Small intestine (tissue), 7 donors: Measurements from ENCODE around the gene LHFPL3. TPM values are rescaled to one million over a fixed set of nuclear protein-coding genes. Genes with fewer than 3 reads are reported as not detected.

Source experiments
- DNase-seq, 2 donors: peaks; one replicate each; pipeline versions ENCODE4 v3.0.0 to v3.0.0-alpha.2; 2013
- FAIRE-seq: peaks from 2 replicates; lab custom pipeline; 2012; peaks lifted over from hg19 to GRCh38; lab: Jason Lieb, UNC
- H3K27ac ChIP-seq, 3 donors: one replicate each; pipeline ENCODE4 v1.5.1; 2013; ENCODE audit warnings: low read length in 2 of 3, mild to moderate bottlenecking in 2 of 3, control low read depth in 1 of 3, inconsistent platforms in 1 of 3, low read depth in 1 of 3, moderate library complexity in 1 of 3
- H3K27me3 ChIP-seq, 3 donors: one replicate each; pipeline ENCODE4 v1.6.1; 2013; ENCODE audit warnings: low read length in 3 of 3, inconsistent platforms in 1 of 3; ENCODE audit not compliant: control insufficient read depth in 3 of 3, insufficient read depth in 3 of 3
- H3K36me3 ChIP-seq, 3 donors: one replicate each; pipeline ENCODE4 v1.6.1; 2013; ENCODE audit warnings: low read length in 3 of 3, inconsistent platforms in 1 of 3, low read depth in 1 of 3, mild to moderate bottlenecking in 1 of 3, moderate library complexity in 1 of 3; ENCODE audit not compliant: control insufficient read depth in 3 of 3, insufficient read depth in 2 of 3
- H3K4me1 ChIP-seq, 3 donors: one replicate each; pipeline ENCODE4 v1.6.1; 2013; ENCODE audit warnings: low read length in 2 of 3, inconsistent platforms in 1 of 3, low read depth in 1 of 3, mild to moderate bottlenecking in 1 of 3, moderate library complexity in 1 of 3; ENCODE audit not compliant: control insufficient read depth in 3 of 3, insufficient read depth in 2 of 3
- H3K4me3 ChIP-seq, 3 donors: one replicate each; pipeline ENCODE4 v1.5.1; 2013; ENCODE audit warnings: low read length in 3 of 3, control low read depth in 1 of 3, inconsistent platforms in 1 of 3, low read depth in 1 of 3, mild to moderate bottlenecking in 1 of 3, moderate library complexity in 1 of 3
- H3K9me3 ChIP-seq, 2 donors: one replicate each; pipeline ENCODE4 v1.6.1; 2013; ENCODE audit warnings: low read depth in 1 of 2, low read length in 1 of 2; ENCODE audit not compliant: control insufficient read depth in 2 of 2, insufficient read depth in 1 of 2
- WGBS, 3 donors: extraction: QIAGEN DNeasy Blood & Tissue Kit; methylation state at CpG; one replicate each; pipeline ENCODE4 v1.1.7; 2013; 5-methylcytosine and 5-hydroxymethylcytosine counted together
- polyA plus RNA-seq, 4 donors: library from polyadenylated mRNA; stranded (reverse) in 3 of 4; unstranded in 1 of 4; fragments of 200-250 nt in 3 of 4; fragments of 120-200 nt in 1 of 4; gene quantifications; one replicate each; pipeline versions ENCODE4 v1.2.1 to v1.2.3, GENCODE V29; 2013
- donor health status: healthy with polysubstance abuse.
- donor health status: control.
- donor health status: control.
- donor health status: Bipolar disorder and iron deficiency.
- donor health status: healthy.

LHFPL3 gene
- polyA plus RNA-seq, 4 donors = 0.12 to 10.4 TPM; not detected in 2

- Histone ChIP-seq H3K4me3 (no peak overlapping the region), H3K4me1 (peaks cover 4 to 9% (median 5%) of the 10 kb centered on the region in 3 donors), H3K9me3 (no peaks in the 10 kb centered on the region), H3K36me3 (peaks cover 0 to 39% (median 0%) of the 10 kb centered on the region in 3 donors), H3K27me3 (no peaks in the 10 kb centered on the region), H3K27ac (no peak overlapping the region)
- no peak for DNase-seq
- 69 to 71% (median 69%) methylated on average over 6 of the region's 6 CpGs for WGBS, 3 donors
- no peak for FAIRE-seq
Observed at GRCh38 chr7:104900525-104901239, 572.3 kb downstream of the LHFPL3 start.

GRCh38 chr7:104901240-104901619 lies 572.8 kb downstream of the LHFPL3 start:
- no peak for DNase-seq
- no peak for FAIRE-seq
- Histone ChIP-seq H3K36me3 (peaks cover 0 to 33% (median 0%) of the 10 kb centered on the region in 3 donors), H3K4me3 (no peak overlapping the region), H3K4me1 (peaks cover 0 to 4% (median 4%) of the 10 kb centered on the region in 3 donors), H3K27me3 (no peaks in the 10 kb centered on the region), H3K27ac (no peak overlapping the region), H3K9me3 (no peaks in the 10 kb centered on the region)
- 89 to 96% (median 90%) methylated on average over 3 of the region's 3 CpGs for WGBS, 3 donors

- 78 to 96% (median 94%) methylated on average over 6 of the region's 6 CpGs for WGBS, 3 donors
- Histone ChIP-seq H3K36me3 (peaks cover 0 to 30% (median 0%) of the 10 kb centered on the region in 3 donors), H3K27ac (no peak overlapping the region), H3K4me1 (peaks cover 0 to 2% (median 0%) of the 10 kb centered on the region in 3 donors), H3K4me3 (no peak overlapping the region), H3K9me3 (no peaks in the 10 kb centered on the region), H3K27me3 (no peaks in the 10 kb centered on the region)
- DNase-seq (no peak), FAIRE-seq (no peak)
Observed at GRCh38 chr7:104902183-104902582, 573.8 kb downstream of the LHFPL3 start.

GRCh38 chr7:104903044-104903443 lies 574.6 kb downstream of the LHFPL3 start:
- DNase-seq = no peak
- WGBS, 3 donors = 88 to 94% (median 94%) methylated on average over 2 of the region's 2 CpGs

GRCh38 chr7:104903846-104904245 lies 575.4 kb downstream of the LHFPL3 start:
- H3K9me3 ChIP-seq = no peaks in the 10 kb centered on the region
- H3K36me3 ChIP-seq = peaks cover 0 to 25% (median 0%) of the 10 kb centered on the region in 3 donors
- H3K4me3 ChIP-seq = no peak overlapping the region
- 45 to 72% (median 54%) methylated on average over 4 of the region's 4 CpGs for WGBS, 3 donors
- FAIRE-seq = no peak
- peak in 1 of 2 donors; percentile 17 for DNase-seq
- no peaks in the 10 kb centered on the region for H3K27me3 ChIP-seq
- H3K4me1 ChIP-seq = peaks cover 0 to 5% (median 0%) of the 10 kb centered on the region in 3 donors
- no peak overlapping the region for H3K27ac ChIP-seq

More at GRCh38 chr7:104903044-104903443, 574.6 kb downstream of the LHFPL3 start:
- Histone ChIP-seq H3K4me3 (no peak overlapping the region), H3K9me3 (no peaks in the 10 kb centered on the region), H3K36me3 (peaks cover 0 to 30% (median 0%) of the 10 kb centered on the region in 3 donors), H3K4me1 (peaks cover 0 to 5% (median 0%) of the 10 kb centered on the region in 3 donors), H3K27me3 (no peaks in the 10 kb centered on the region), H3K27ac (no peak overlapping the region)
- no peak for FAIRE-seq

- H3K27ac ChIP-seq = peak overlapping the region in 2 of 3 donors; percentile 48 to 74
- peaks cover 0 to 30% (median 0%) of the 10 kb centered on the region in 3 donors for H3K36me3 ChIP-seq
- H3K4me1 ChIP-seq = peaks cover 0 to 5% (median 0%) of the 10 kb centered on the region in 3 donors
- H3K4me3 ChIP-seq = no peak overlapping the region
- no peaks in the 10 kb centered on the region for H3K9me3 ChIP-seq
- FAIRE-seq (no peak), DNase-seq (no peak)
- 76 to 85% (median 84%) methylated on average over 7 of the region's 7 CpGs for WGBS, 3 donors
- H3K27me3 ChIP-seq = no peaks in the 10 kb centered on the region
Observed at GRCh38 chr7:104906032-104906431, 577.6 kb downstream of the LHFPL3 start.

GRCh38 chr7:104906556-104906955 lies 578.2 kb downstream of the LHFPL3 start:
- DNase-seq = peak; percentile 85 to 89
- peak; percentile 62 for FAIRE-seq
- Histone ChIP-seq H3K4me1 (peaks cover 0 to 5% (median 0%) of the 10 kb centered on the region in 3 donors), H3K27ac (peak overlapping the region in 1 of 3 donors; percentile 74), H3K27me3 (no peaks in the 10 kb centered on the region), H3K4me3 (no peak overlapping the region), H3K9me3 (no peaks in the 10 kb centered on the region), H3K36me3 (peaks cover 0 to 28% (median 0%) of the 10 kb centered on the region in 3 donors)
- WGBS, 3 donors = 10 to 60% (median 38%) methylated on average over 4 of the region's 4 CpGs

GRCh38 chr7:104908636-104909035 lies 580.2 kb downstream of the LHFPL3 start:
- no peaks in the 10 kb centered on the region for H3K27me3 ChIP-seq
- no peak overlapping the region for H3K27ac ChIP-seq
- FAIRE-seq = no peak
- peaks cover 0 to 26% (median 0%) of the 10 kb centered on the region in 3 donors for H3K36me3 ChIP-seq
- H3K4me3 ChIP-seq = no peak overlapping the region
- peaks cover 0 to 5% (median 0%) of the 10 kb centered on the region in 3 donors for H3K4me1 ChIP-seq
- no peak for DNase-seq
- 95 to 97% (median 95%) methylated on average over 2 of the region's 2 CpGs for WGBS, 3 donors
- no peaks in the 10 kb centered on the region for H3K9me3 ChIP-seq
